NCI-H1105 treated with DMSO at 0.1 percent for 48 hours (cell line): ENCODE data around the gene C2orf42.
"Not testable (repeated sequence)": the region's sequence is repeated elsewhere in the genome, so short reads cannot be mapped to it uniquely, and the experiment has no call there.

Experiments
- DNase-seq: peaks from one replicate; lab custom pipeline; 2025; lab: John Stamatoyannopoulos, UW

C2orf42 gene

DNA sequence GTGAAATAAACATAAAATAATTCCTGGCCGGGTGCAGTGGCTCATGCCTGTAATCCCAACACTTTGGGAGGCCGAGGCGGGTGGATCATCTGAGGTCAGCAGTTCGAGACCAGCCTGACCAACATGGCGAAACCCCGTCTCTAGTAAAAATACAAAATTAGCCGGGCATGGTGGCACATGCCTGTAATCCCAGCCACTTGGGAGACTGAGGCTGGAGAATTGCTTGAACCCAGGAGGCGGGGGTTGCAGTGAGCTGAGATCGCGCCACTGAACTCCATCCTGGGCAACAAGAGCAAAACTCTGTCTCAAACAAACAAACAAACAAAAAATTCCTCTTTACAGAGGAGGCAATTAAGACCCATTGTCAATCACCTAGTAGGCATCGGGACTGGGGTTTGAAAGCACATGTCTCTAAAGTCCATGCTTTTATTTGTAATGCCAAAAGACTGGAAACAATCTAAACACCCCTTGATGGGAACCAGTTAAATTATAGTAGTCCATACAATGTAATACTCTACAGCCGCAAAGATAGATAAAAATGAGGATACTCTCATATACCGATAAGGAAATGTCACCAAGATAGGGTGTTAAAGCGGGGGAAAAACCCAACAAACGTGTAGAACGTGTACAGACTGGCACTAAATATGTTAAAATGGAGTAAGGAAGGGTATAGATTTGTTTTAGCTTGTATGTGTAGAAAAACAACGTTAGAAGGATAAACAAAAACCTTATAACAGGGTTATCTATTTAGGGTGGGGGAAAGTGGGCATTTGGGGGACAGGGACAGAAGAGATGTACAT, 59.3 kb downstream of the C2orf42 start:
- DNase-seq, result not testable (repeated sequence)

DNA sequence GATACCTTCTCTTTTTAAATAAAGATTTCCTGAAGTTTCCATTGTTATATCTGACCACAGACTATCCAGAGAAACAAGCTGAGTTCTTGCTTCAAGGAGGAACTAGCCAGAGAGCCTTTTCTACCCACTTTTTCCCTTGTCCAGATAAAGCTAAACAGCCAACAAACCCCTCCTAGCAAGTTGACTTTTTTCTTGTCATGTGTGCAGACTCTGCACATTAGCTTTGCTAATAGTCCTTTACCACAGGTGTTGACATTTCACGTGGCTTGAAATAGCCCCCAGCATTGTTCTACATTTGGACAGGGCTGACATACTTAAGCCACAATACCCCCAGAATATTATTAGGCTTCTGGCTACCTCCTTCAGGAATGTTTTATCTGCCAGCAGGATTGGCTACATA, 62.8 kb downstream of the C2orf42 start:
- no peak for DNase-seq

DNA sequence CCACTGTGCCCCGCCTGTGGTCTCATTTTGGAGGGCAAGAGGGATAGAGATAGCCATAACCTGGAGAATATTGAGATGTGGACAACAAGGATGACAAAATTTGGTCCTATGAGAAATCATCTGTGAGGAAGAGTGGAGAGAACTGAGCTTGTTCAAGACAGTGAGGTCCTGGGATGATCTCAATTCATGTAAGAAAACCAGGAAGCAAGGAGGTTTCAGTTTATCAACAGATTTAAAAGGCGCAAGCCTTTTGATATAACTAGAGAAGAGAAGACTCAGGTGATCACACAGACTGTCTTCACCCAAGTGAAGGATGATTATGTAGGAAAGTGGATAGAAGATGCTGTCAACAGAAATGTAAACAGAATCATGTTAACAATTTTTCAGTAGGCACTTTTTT, 64.4 kb downstream of the C2orf42 start:
- no peak for DNase-seq

DNA sequence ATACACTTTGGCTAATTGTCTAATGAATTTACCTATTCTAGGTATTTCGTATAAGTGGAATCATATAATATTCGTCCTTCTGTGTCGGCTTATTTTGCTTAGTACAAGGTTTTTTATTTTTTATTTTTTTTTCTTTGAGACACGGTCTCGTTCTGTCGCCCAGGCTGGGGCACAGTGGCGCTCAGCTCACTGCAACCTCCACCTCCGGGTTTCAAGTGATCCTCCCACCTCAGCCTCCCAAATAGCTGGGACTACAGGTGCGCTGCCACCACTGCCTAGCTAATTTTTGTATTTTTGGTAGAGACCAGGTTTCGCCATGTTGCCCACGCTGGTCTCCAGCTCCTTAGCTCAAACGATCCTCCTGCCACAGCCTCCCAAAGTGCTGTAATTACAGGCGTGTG, 65.3 kb downstream of the C2orf42 start:
- no peak for DNase-seq

DNA sequence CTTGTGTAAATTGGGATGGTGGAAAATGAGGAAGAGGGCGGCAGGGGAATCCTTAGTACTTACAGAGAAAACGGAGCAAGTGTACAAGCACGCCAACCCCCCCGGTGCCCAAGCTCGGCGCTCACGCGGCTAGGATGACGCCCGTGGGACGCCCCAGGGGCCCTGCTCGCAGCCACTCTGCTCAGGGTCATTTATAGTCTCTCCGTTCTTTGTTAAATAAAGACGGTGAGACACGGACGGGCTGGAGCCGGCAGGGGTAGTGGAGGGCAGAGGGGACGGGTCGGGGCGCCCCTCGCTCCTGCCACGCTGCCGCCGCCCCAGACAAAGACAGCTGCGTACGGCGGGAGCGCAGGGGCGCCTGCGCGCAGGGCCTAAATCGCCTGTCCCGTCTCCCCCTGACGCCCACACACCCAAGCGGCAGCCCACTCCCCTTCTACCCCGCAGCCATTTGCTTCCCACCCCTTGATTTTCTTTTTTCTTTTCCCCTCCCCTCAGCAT, 65.8 kb downstream of the C2orf42 start:
- DNase-seq, result peak; percentile 58

DNA sequence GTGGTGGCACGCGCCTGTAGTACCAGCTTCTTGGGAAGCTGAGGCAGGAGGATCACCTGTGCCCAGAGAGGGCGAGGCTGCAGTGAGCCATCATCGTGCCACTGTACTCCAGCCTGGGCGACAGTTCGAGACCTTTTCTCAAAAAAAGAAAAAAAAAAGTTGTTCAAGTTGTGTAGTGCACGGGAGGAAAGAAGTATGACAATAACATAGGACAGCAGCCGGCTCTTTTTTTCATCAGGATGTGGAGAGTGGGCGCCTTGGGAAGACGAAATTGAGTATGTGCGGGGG, 67.0 kb downstream of the C2orf42 start:
- no peak for DNase-seq

DNA sequence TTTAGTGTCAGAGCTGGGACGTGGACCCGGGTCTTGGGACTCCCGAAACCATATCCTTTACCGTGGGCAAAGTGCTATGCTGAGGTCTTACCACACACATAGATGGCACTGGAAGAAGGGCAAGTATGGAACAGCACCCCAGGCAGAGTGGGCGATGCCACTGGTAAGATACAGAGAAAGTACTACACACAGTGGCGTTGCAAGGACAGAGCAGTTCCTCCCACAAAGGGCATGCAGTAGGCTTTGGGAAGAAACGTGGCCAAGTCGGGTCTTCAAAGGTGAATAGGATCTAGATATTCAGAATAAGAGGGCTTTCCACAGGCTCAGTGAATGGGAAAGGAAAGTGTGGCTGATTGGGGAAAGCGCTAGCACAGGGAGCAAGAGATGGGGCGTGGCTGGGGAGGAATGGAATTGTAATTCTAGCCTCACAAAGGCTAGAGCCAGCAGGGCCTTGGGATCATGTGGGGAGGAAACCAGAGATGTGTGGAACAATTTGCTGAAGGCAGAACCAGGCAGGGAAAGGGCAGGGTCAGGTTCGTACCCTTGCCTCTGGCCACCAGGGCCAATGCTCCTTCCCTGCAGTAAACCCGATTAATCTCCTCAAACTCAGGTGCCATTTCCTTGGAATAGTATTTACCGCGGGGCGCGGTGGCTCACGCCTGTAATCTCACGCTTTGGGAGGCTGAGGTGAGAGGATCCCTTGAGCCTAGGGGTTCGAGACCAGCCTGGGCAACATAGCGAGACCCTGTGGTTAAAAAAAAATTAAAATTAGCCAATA, 67.6 kb downstream of the C2orf42 start:
- no peak for DNase-seq

DNA sequence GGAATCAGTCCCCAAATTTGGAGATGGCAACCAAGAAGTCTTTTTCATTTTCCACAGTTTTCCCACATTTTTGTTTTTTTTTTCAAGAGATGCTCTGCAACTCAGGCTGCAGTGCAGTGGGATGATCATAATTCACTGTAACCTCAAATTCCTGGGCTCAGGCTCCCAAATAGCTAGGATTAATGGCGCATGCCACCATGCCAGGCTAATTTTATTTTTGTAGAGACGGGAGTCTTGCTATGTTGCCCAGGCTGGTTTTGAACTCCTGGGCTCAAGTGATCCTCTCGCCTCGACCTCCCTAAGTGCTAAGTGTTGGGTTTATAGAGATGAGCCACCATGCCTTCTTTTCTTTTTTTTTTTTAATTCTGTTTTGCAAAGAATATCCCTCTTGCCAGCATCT, 68.3 kb downstream of the C2orf42 start:
- DNase-seq, result no peak

DNA sequence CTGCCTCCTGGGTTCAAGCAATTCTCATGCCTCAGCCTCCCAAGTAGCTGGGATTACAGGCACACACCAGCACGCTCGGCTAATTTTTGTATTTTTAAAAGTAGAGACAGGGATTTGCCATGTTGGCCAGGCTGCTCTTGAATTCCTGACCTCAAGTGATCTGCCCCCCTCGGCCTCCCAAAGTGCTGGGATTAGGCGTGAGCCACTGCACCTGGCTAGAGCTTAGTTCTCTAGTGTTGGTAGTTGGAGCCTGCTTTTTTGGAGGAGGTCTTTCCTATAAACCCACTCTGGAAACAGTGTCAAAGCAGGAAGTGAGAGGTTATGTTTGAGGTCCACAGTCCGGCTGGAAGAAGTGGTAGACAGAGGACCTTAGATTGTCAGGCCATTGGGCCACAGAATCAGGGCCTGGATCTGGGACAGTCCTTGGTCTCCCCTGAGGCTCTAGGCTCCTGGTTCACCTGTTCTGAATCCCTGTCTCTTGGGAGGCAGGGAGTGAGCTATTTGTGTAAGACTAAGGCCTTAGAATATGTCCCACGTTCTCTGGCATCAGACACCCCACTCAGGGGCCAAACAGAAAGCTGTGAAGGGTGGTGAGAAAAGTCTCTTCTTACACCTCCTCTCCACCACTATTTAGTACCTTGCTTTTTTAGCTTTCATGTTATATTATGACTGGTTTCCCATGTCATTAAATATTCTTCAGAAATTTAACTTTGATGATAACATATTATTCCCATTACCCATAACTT, 69.0 kb downstream of the C2orf42 start:
- DNase-seq, result no peak

DNA sequence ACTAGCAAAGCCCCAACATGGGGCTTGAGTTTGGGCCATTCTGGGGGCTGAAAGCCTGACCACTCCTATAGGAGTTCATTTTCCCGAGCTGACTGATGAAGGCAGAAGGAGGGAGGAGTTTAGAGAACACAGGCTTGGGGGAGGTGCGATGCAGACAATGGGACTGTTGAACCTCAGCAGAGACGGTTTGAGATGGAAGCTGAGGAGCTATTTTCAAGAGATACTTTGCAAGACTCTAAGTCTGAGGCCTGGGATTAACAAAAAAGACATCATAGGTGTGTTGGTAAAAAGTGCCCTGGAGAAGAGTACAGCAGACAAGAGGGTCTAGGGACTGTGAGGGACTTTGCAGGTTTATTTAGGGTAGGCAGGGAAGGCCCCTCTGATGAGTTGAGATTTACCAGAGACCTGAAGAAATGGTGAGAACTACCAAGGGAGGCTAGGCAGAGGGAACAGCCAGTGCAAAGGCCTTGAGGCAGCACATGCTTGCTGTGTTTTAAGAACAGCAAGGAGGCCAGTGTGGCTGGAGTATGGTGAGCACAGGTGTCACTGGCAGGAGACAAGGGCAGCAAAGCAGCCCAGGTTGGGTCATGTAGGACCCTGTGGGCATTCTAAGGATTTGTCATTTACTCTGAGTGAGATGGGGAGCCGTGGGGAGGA, 71.9 kb downstream of the C2orf42 start:
- no peak for DNase-seq

DNA sequence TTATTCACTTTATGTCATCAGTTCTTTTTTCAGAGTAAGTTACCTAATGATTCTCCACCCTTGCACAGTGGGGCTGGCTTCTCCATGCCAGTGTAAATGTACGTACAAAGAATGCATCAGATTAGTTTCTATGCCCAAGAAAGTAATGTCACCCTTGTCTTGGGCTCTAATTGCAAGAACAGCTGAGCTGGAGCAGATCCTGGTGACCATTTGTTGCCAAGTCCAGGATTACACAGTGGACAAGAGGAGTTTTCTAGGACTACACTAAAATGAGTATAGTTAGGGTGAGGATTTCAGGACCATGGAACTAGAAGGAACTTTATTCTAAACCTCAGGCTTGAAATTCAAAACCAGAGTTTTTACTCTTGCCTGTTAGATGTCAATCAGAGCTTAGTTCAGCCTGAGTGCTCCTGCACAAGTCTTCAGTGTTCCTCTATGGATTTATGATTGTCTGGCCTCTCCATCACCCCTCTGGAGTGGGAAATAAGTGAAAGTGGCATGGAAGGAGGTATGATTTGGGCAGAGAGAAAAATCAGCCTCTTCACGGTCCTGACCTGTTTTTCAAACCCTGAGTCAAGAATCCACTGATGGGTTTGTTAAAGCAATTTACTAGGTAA, 73.8 kb downstream of the C2orf42 start:
- DNase-seq, result no peak

DNA sequence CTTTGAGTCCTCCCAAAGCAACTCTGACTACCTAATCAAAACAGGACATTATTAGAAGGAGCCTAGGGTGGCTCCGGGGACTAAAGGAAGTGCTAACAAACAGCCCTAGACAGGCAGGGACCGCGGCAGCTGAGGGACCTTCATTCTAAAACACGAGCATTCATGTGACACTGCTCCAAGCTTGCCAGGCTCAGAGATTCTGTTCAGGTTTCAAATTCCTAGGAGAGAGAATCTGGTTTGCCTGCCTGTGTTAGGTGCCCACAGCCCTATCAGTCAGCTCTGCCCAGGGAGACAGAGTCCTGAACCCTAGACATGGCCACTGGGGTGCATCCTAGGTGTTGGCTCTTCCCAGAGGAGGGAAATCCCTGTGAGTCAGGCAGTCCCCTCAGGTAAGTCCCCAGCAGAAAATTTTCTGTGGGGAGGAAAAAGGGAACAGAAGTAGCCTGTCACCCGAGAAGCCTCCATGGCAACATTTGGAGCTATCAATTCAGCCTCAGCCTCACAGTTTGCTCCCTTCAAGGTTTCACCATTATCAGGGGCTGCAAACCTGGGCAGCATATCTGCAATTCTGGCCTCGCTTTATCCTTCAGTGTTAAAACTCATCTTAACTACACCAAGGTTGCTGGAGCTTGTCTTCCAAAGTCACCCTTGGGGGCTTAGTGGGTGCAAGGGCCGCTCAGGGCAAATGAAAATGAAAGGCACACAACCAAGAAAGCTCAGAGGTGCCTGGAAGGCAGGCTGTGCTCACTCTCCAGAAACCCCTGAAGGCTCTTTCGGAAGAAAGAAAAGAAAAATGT, 75.0 kb downstream of the C2orf42 start:
- DNase-seq, result no peak

DNA sequence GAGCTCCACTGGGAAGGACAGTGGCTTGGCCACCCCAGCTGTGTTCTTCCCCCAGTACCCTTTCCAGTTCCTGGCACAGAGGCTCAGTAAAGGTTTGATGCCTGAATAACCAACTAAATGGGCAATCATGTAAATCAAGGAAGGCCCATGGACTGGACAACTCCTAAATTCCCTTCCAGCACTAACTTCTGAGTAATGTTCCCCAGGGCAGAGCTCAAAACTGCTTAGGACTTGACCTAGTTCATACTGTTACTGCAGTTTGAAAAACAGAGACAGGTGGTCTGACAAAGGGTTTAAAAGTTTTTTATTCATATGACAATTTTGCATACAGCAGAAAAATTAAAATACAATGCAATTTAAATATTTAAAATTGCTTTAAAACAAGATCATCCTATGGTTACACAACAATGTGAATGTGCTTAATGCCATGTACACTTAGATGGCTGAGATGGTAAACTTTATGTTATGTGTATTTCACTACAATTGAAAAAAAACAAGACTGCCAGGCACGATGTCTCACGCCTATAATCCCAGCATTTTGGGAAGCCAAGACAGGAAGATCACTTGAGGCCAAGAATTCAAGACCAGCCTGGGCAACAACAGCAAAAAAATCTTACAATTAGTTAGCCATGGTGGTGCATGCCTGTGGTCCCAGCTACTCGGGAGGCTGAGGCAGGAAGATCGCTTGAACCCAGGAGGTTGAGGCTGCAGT, 77.3 kb downstream of the C2orf42 start:
- no peak for DNase-seq

DNA sequence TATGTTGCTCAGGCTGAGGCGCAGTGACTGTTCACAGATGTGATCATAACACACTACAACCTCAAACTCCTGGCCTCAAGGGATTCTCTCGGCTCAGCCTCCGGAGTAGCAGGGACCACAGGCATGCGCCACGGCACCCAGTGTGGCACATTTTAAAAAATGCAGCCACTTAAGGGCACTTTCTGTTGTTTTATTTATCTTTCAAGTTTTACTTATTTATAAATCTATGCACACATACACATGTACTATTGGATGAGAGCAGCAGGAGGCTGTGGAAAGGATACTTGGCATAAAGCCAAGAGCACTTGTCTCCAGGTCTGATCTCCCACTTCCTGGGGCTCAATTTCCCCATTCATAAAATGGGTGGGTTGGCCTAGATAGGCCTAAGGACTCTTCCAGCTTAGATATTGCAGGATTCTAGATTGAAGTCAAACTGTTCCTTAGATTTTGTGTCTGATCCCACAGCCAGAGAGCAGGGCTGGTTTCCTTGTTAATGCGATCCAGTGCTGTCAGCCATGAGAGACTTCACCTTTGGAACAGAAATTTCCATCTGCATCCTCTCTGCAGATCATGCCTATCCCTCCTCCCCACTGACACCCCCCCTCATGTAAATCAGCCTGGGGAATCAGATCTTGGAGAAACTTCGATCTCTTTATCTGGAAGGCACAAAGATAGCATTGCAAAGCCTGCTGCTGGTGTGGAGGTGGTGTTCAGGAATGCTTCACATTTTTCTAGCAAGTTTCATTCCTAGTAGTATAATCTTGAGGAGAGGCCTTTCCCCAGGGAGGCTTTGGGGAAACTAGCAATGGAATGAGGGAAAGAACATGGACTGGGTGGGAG, 78.8 kb downstream of the C2orf42 start:
- peak; percentile 8 for DNase-seq

DNA sequence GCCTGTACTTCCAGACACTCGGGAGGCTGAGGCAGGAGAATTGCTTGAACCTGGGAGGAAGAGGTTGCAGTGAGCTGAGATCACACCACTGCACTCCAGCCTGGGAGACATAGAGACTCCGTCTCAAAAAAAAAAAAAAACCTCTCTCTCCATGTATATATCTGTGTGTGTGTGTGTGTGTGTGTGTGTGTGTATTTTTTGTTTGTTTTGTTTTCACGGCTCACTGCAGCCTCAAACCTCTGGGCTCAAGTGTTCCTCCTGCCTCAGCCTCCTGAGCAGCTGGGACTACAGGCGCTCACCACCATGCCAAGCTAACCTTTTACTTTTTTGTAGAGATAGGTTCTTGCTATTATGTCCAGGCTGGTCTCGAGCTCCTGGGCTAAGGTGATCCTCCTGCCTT, 80.4 kb downstream of the C2orf42 start:
- DNase-seq, result not testable (repeated sequence)

DNA sequence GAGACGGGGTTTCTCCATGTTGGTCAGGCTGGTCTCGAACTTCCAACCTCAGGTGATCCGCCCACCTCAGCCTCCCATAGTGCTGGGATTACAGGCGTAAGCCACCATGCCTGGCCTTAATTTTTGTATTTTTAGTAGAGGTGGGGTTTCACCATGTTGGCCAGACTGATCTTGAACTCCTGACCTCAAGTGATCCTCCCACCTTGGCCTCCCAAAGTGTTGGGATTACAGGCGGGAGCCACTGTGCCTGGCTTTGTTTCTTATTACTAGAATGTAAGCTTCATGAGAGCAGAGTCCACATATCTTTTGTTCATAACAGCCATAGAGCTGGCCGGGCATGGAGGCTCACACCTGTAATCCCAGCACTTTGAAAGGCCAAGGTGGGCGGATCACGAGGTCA, 84.7 kb downstream of the C2orf42 start:
- not testable (repeated sequence) for DNase-seq

DNA sequence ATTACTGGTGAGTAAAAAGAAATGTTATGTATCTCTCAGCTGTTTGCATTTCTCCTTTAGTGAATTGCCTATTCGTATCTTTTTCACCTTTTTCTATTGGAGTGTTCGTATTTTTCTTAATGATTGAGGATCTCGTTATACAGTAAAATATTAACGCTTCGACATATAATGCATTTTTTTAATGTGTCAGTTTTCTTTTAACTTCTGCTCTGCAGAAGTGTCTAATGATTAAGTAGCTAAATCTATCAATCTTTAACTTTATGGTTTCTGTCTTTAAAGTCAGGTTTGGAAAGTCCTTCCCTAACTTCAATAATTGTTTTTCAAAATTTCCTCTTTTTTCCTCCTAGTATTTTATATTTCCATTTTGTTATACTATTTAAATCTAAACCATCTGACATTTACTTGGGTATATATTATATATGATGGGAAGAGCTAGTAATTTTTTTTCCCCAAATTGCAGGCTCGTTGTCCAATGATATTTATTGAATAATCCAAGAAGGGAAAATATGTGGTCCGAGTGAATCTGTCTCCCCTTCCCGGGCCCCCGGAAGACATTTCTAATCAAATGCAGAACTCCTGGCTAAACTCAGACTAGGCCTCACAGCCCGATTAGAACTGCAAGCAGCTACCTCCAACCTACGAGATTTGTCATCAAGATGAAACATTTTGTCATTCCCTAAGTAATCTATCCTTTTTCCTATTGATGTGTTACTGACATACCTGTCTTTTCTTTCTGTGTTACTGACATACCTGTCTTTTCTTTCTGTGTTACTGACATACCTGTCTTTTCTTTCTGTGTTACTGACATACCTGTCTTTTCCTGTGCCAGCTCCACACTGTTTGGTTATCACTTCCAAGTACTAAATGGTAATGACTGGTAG, 86.3 kb downstream of the C2orf42 start:
- DNase-seq, result no peak

DNA sequence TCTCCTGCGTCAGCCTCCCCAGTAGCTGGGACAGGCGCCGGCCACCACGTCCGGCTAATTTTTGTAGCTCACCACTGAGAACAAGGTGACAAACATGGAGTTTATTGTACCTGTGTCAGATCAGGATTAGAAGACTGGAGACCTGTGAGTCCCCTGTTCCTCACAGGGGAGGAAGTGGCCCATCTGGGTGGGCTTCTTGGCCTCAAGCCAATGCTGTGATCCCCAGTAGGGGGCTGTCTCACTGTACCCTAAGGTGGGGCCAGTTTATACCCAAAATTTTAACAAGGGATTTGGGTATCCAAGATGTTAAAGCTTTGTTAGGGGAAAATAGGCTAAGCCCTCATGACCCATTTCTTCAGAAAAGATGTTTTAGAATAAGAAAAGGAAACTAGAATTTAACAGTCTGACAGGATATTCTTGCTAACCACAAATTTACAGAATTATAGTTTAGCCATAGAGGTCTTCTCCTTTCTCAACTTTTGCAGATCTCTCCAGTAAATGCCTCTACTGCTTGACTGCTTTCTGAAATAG, 87.2 kb downstream of the C2orf42 start:
- no peak for DNase-seq
